ENCODE results near the gene FIGLA.

DNA sequence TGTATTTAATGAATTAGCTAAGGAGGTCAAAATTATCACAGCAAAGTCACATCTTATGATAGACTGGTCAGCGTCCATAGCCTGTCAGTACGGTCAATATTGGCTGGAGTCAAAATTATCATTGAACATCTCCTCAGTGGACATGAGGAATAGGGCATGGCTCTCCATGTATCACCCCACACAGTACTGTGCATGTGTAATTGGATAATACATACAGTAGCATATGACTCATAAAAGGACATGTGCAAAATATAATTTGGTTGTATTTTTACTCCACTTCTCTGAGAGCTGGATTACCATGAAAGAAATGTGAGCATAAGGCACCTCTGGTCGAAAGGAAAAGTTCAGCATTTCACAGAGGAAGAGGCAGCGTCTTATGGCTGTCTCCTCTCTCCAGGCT, 47.4 kb downstream of the FIGLA start:
- no peak for TF ChIP-seq POLR2AphosphoS5 (IDR thresholded peaks at IDR 0.05; ENCODE audit: low read depth, low read length)
- TF ChIP-seq TAF1 (IDR thresholded peaks at IDR 0.05; ENCODE audit: low read depth, low read length), result no peak
